ENCODE results near the gene HS6ST2. TPM values are rescaled to one million over a fixed set of nuclear protein-coding genes. Genes with fewer than 3 reads are reported as not detected.

Gene HS6ST2
- total and polyA plus RNA-seq, 10 of the 15 experiments (the other 5 are each of a cell fraction or from before 2014, with no cell fraction given) = not detected

GRCh38 chrX:132818638-132819037 is 139.8 kb downstream of the HS6ST2 start (continued):
- TF ChIP-seq HDAC2 (IDR thresholded peaks at IDR 0.05) (no peak), SMC3 (IDR thresholded peaks at IDR 0.05; ENCODE audit: borderline replicate concordance, low read length) (no peak), TARDBP (IDR thresholded peaks at IDR 0.05; ENCODE audit: borderline replicate concordance) (no peak), SMAD1 (IDR thresholded peaks at IDR 0.05; ENCODE audit: low read depth, partially characterized antibody) (no peak), RB1 (IDR thresholded peaks at IDR 0.05; ENCODE audit: borderline replicate concordance) (no peak)

GRCh38 chrX:132815643-132816042 is 142.8 kb downstream of the HS6ST2 start:
- ChIA-PET SMC1A (ENCODE audit: uncharacterized antibody, unreplicated experiment) (no interaction called here), RAD21 (ENCODE audit: unreplicated experiment) (no interaction called here), POLR2A (no interaction called here), CTCF (interaction anchor here (0.5 kb wide), 1 partner anchor 349 kb away, joined by 3 read pairs; no protein-coding TSS in a partner anchor)
- Histone ChIP-seq H3K27ac (ENCODE audit: control insufficient read depth, insufficient read depth) (no peak overlapping the region), H3K79me2 (ENCODE audit: control insufficient read depth, insufficient read depth, low read length) (no peaks in the 10 kb centered on the region), H3K4me3 (no peak overlapping the region), H3K9ac (ENCODE audit: control insufficient read depth, insufficient read depth, low read length) (no peak overlapping the region), H3K36me3 (ENCODE audit: control insufficient read depth in 2 of 2, insufficient read depth in 2 of 2, low read length in 1 of 2) (no peaks in the 10 kb centered on the region), H2AFZ (ENCODE audit: control insufficient read depth, low read depth, low read length) (no peak overlapping the region), H4K20me1 (ENCODE audit: control insufficient read depth, insufficient read depth) (no peaks in the 10 kb centered on the region), H3K4me1 (ENCODE audit: control insufficient read depth, insufficient read depth, low read length) (no peaks in the 10 kb centered on the region), H3K27me3 (replicated peaks in 1 of 2; ENCODE audit: control insufficient read depth in 2 of 2, insufficient read depth in 2 of 2, low read length in 1 of 2) (no peaks in the 10 kb centered on the region), H3K9me3 (replicated peaks; ENCODE audit: control insufficient read depth, insufficient read depth, low read length) (no peaks in the 10 kb centered on the region), H3K4me2 (ENCODE audit: control insufficient read depth, insufficient read depth) (no peak overlapping the region)
- FAIRE-seq (no peak), ATAC-seq (no peak), DNase-seq (ENCODE audit: low read depth, low spot score) (no peak)
- intact Hi-C loops (cut with micrococcal nuclease; ENCODE audit: unreplicated experiment) (no loop called here), in situ Hi-C loops (cut with MboI) (no loop called here)
- no TSS peak for BruUV-seq (replicated peaks)
- 90% methylated on average over 2 of the region's 2 CpGs for WGBS (ENCODE audit: insufficient coverage, insufficient replicate concordance, low lambda C conversion rate, missing lambda C conversion rate)
- TF ChIP-seq GATAD2B (conservative IDR thresholded peaks at IDR 0.05; ENCODE audit: low read depth) (no peak), NFYB (IDR thresholded peaks at IDR 0.05; ENCODE audit: insufficient read depth, low read depth, low read length) (no peak), SMARCA5 (IDR thresholded peaks at IDR 0.05) (no peak), ZBED1 (IDR thresholded peaks at IDR 0.05; ENCODE audit: borderline replicate concordance) (no peak), ELK1 (IDR thresholded peaks at IDR 0.05; ENCODE audit: low read depth, low read length) (no peak), SMC3 (IDR thresholded peaks at IDR 0.05; ENCODE audit: borderline replicate concordance, low read length) (no peak), BACH1 (IDR thresholded peaks at IDR 0.05; ENCODE audit: borderline replicate concordance) (no peak), REST (IDR thresholded peaks at IDR 0.05; ENCODE audit: low read depth, low read length) (no peak), IRF3 (IDR thresholded peaks at IDR 0.05) (no peak), MLLT1 (IDR thresholded peaks at IDR 0.05) (no peak), PBX3 (IDR thresholded peaks at IDR 0.05; ENCODE audit: insufficient replicate concordance, low read depth, low read length) (no peak), LARP7 (IDR thresholded peaks at IDR 0.05) (no peak)

All from GM12878 (cell line).